WTC11 (cell line): ENCODE measurements around the gene CCDC57.

Experiments used
- ATF1 ChIP-seq: sonication (generic); formaldehyde crosslinking; IDR thresholded peaks from 2 replicates; pipeline ENCODE4 v1.8.1; 2023; ENCODE audit warnings: mild to moderate bottlenecking, moderate library complexity, missing genetic modification reagents
- CTCF ChIP-seq: fragments of 200-600 bp; IDR thresholded peaks from 2 replicates; pipeline ENCODE4 v1.8.0; 2022; ENCODE audit warnings: antibody characterized with exemption
- FOXP1 ChIP-seq: sonication (generic); formaldehyde crosslinking; IDR thresholded peaks from 2 replicates; pipeline ENCODE4 v1.8.0; 2022; ENCODE audit warnings: missing genetic modification reagents, mild to moderate bottlenecking, moderate library complexity, borderline replicate concordance
- JUN ChIP-seq: sonication (generic); formaldehyde crosslinking; IDR thresholded peaks from 2 replicates; pipeline ENCODE4 v1.8.0; 2023; ENCODE audit warnings: mild to moderate bottlenecking, missing genetic modification reagents
- NR2C2 ChIP-seq: sonication (generic); formaldehyde crosslinking; IDR thresholded peaks from 2 replicates; pipeline ENCODE4 v1.8.0; 2022; ENCODE audit warnings: mild to moderate bottlenecking, missing genetic modification reagents
- TCF7 ChIP-seq: sonication (generic); formaldehyde crosslinking; IDR thresholded peaks from 2 replicates; pipeline ENCODE4 v1.8.0; 2022; ENCODE audit warnings: mild to moderate bottlenecking, low read depth, missing genetic modification reagents, moderate library complexity
- ZNF121 ChIP-seq: sonication (generic); formaldehyde crosslinking; IDR thresholded peaks from 2 replicates; pipeline ENCODE4 v1.8.0; 2023; ENCODE audit warnings: missing genetic modification reagents
- ZNF512 ChIP-seq: sonication (generic); formaldehyde crosslinking; IDR thresholded peaks from 2 replicates; pipeline ENCODE4 v1.8.1; 2022; ENCODE audit warnings: missing genetic modification reagents, borderline replicate concordance
- TF ChIP-seq, protein P1 (sequence below): sonication (generic); formaldehyde crosslinking; conservative IDR thresholded peaks from 2 replicates; pipeline ENCODE4 v1.8.1; 2023; ENCODE audit warnings: mild to moderate bottlenecking, low read depth, missing genetic modification reagents, moderate library complexity
- TF ChIP-seq, protein P2 (sequence below): sonication (generic); formaldehyde crosslinking; IDR thresholded peaks from 2 replicates; pipeline ENCODE4 v1.8.0; 2022; ENCODE audit warnings: mild to moderate bottlenecking, missing genetic modification reagents

- TF ChIP-seq, protein P1, sequence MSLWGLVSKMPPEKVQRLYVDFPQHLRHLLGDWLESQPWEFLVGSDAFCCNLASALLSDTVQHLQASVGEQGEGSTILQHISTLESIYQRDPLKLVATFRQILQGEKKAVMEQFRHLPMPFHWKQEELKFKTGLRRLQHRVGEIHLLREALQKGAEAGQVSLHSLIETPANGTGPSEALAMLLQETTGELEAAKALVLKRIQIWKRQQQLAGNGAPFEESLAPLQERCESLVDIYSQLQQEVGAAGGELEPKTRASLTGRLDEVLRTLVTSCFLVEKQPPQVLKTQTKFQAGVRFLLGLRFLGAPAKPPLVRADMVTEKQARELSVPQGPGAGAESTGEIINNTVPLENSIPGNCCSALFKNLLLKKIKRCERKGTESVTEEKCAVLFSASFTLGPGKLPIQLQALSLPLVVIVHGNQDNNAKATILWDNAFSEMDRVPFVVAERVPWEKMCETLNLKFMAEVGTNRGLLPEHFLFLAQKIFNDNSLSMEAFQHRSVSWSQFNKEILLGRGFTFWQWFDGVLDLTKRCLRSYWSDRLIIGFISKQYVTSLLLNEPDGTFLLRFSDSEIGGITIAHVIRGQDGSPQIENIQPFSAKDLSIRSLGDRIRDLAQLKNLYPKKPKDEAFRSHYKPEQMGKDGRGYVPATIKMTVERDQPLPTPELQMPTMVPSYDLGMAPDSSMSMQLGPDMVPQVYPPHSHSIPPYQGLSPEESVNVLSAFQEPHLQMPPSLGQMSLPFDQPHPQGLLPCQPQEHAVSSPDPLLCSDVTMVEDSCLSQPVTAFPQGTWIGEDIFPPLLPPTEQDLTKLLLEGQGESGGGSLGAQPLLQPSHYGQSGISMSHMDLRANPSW = no peak
- TF ChIP-seq NR2C2 = no peak
- TF ChIP-seq CTCF = no peak
- TF ChIP-seq ZNF121 (CRISPR knock-in tag) = no peak
- no peak for TF ChIP-seq ATF1
- no peak for TF ChIP-seq FOXP1 (CRISPR knock-in tag)
- TF ChIP-seq JUN (CRISPR knock-in tag) = no peak
- TF ChIP-seq TCF7 (CRISPR knock-in tag) = no peak
- TF ChIP-seq ZNF512 = no peak
- TF ChIP-seq, protein P2, sequence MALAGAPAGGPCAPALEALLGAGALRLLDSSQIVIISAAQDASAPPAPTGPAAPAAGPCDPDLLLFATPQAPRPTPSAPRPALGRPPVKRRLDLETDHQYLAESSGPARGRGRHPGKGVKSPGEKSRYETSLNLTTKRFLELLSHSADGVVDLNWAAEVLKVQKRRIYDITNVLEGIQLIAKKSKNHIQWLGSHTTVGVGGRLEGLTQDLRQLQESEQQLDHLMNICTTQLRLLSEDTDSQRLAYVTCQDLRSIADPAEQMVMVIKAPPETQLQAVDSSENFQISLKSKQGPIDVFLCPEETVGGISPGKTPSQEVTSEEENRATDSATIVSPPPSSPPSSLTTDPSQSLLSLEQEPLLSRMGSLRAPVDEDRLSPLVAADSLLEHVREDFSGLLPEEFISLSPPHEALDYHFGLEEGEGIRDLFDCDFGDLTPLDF (CRISPR knock-in tag) = no peak
Measured at GRCh38 chr17:82179946-82180475, 32.6 kb downstream of the CCDC57 start.
